ENCODE data around the gene SLC39A6. TPM values are rescaled to one million over a fixed set of nuclear protein-coding genes. Genes with fewer than 3 reads are reported as not detected.

The SLC39A6 gene
- total RNA-seq, 1 experiment from 2014 or later = 33.9 TPM

- Histone ChIP-seq H3K9ac (ENCODE audit: extremely low read depth, insufficient read length, low read length) (no peak overlapping the region), H3T11ph (ENCODE audit: low read length) (no peak overlapping the region), H2AFZ (ENCODE audit: low read length) (no peak overlapping the region), H4K8ac (replicated peaks; ENCODE audit: insufficient read length, low read depth, low read length) (no peak overlapping the region), H4K20me1 (ENCODE audit: control insufficient read depth, insufficient read depth, insufficient read length) (no peaks in the 10 kb centered on the region), H3K79me1 (ENCODE audit: insufficient read depth, low read depth, low read length, poor library complexity, severe bottlenecking) (no peaks in the 10 kb centered on the region), H3K9me3 (ENCODE audit: control insufficient read depth, low read depth, low read length) (no peaks in the 10 kb centered on the region), H3K4me2 (ENCODE audit: insufficient read depth, insufficient read length, low read length) (no peak overlapping the region), H2BK120ac (ENCODE audit: low read depth, low read length, poor library complexity, severe bottlenecking) (no peak overlapping the region), H3K27ac (ENCODE audit: insufficient read length, low read depth, low read length) (no peak overlapping the region), H4K5ac (ENCODE audit: insufficient read length, low read depth, low read length) (no peak overlapping the region), H2BK5ac (ENCODE audit: insufficient read length, low read length) (no peak overlapping the region), H3K4ac (ENCODE audit: low read depth, low read length) (no peak overlapping the region), H3K23ac (ENCODE audit: insufficient read length, low read depth, low read length) (no peak overlapping the region), H3K4me1 (ENCODE audit: insufficient read depth, low read length) (no peaks in the 10 kb centered on the region), H3K18ac (ENCODE audit: insufficient read length, low read depth, low read length) (no peak overlapping the region), H3K79me2 (ENCODE audit: insufficient read depth, low read length) (no peaks in the 10 kb centered on the region), H3K23me2 (ENCODE audit: insufficient read length, low read depth, low read length, poor library complexity, severe bottlenecking) (no peaks in the 10 kb centered on the region), H2BK20ac (ENCODE audit: low read depth, low read length, poor library complexity, severe bottlenecking) (no peak overlapping the region), H3K56ac (ENCODE audit: insufficient read length, low read depth, low read length) (no peak overlapping the region), H4K91ac (ENCODE audit: insufficient read length, low read depth, low read length) (no peak overlapping the region), H2BK15ac (ENCODE audit: low read depth, low read length) (no peak overlapping the region), H3K27me3 (ENCODE audit: insufficient read depth, low read length) (no peaks in the 10 kb centered on the region), H2AK5ac (ENCODE audit: insufficient read length, low read length) (no peak overlapping the region), H2BK12ac (ENCODE audit: insufficient read length, low read depth, low read length) (no peak overlapping the region), H3K14ac (ENCODE audit: insufficient read depth, low read length) (no peak overlapping the region)
- H3K27ac Mint-ChIP-seq = no peak overlapping the region
- no peak for TF ChIP-seq CTCF (conservative IDR thresholded peaks at IDR 0.05)
- H3K27me3 Mint-ChIP-seq (ENCODE audit: low read depth) = peaks cover 6% of the 10 kb centered on the region
- DNase-seq = no peak
- WGBS (ENCODE audit: extremely low coverage, insufficient read length, low lambda C conversion rate) = no CpG with 5 or more reads among the region's 6 CpGs
- H3K4me1 Mint-ChIP-seq = no peaks in the 10 kb centered on the region
- H3K9me3 Mint-ChIP-seq = peaks cover 22 to 23% of the 10 kb centered on the region in 2 experiments
- no peak overlapping the region for H3K4me3 Mint-ChIP-seq
- H3K36me3 Mint-ChIP-seq (ENCODE audit: insufficient read depth in 1 of 3, low read depth in 3 of 3) = peaks cover 0 to 10% (median 3%) of the 10 kb centered on the region in 3 experiments; a peak in 4 of 7 replicates
Observed at GRCh38 chr18:36075862-36076587, 53.1 kb downstream of the SLC39A6 start.

Data from H9 (cell line).